B cell (primary cell): Measurements from ENCODE around the gene ADH7. TPM values are rescaled to one million over a fixed set of nuclear protein-coding genes. Genes with fewer than 3 reads are reported as not detected.

Source experiments
- ATAC-seq: fragments of 200-7000 bp; cut with Tn5 transposase; one replicate; pipeline ENCODE4 v1.10.0; 2021; ENCODE audit warnings: low read depth, mild to moderate bottlenecking, moderate number of reproducible peaks, moderate library complexity
- CTCF ChIA-PET: fragments of 350-600 bp; sonication (Branson Sonifier 250); formaldehyde crosslinking; loops from one replicate; lab custom pipeline; 2021; ENCODE audit warnings: antibody characterized with exemption, inconsistent platforms; lab: Charles Lee
- POLR2A ChIA-PET: fragments of 350-600 bp; sonication (Branson Sonifier 250); formaldehyde crosslinking; loops from one replicate; lab custom pipeline; 2021; ENCODE audit warnings: antibody characterized with exemption; lab: Charles Lee
- DNase-seq: peaks from one replicate; pipeline ENCODE4 v3.0.0; 2013
- H2AFZ ChIP-seq: 2 replicates; pipeline ENCODE4 v1.6.1; 2012; ENCODE audit warnings: mild to moderate bottlenecking, low read depth, low read length; ENCODE audit not compliant: insufficient read depth, poor library complexity, severe bottlenecking
- H3K27ac ChIP-seq, 2 donors: 1 replicate in 1 of 2; 2 replicates in 1 of 2; pipeline ENCODE4 v1.5.1; 2012 to 2013; ENCODE audit warnings: low read length in 2 of 2, mild to moderate bottlenecking in 2 of 2, moderate library complexity in 1 of 2
- H3K27me3 ChIP-seq, 4 experiments: fragments of 200-600 bp in 1 of 4; sonication (generic) in 1 of 4; replicated peaks in 1 of 4; 1 replicate in 2 of 4; 2 replicates in 2 of 4; pipeline versions ENCODE4 v1.6.1 to v1.7.0; 2013 to 2016; ENCODE audit warnings: low read length in 3 of 4, mild to moderate bottlenecking in 2 of 4, mixed read lengths in 1 of 4, moderate library complexity in 1 of 4; ENCODE audit not compliant: insufficient read depth in 4 of 4, control insufficient read depth in 3 of 4; ENCODE audit errors: control extremely low read depth in 1 of 4
- H3K36me3 ChIP-seq, 2 experiments: replicated peaks in 1 of 2; 1 replicate in 1 of 2; 2 replicates in 1 of 2; pipeline versions ENCODE4 v1.6.1 to v1.7.1; 2013; ENCODE audit warnings: low read length in 1 of 2; ENCODE audit not compliant: insufficient read depth in 2 of 2, control insufficient read depth in 1 of 2; ENCODE audit errors: control extremely low read depth in 1 of 2, extremely low read depth in 1 of 2
- H3K4me1 ChIP-seq, 2 donors: fragments of 200-600 bp in 1 of 2; sonication (generic) in 1 of 2; 1 replicate in 1 of 2; 2 replicates in 1 of 2; pipeline versions ENCODE4 v1.5.1 to v1.6.1; 2013 to 2017; ENCODE audit warnings: low read length in 2 of 2; ENCODE audit not compliant: control insufficient read depth in 2 of 2, insufficient read depth in 2 of 2
- H3K4me2 ChIP-seq: replicated peaks from 2 replicates; pipeline ENCODE3; 2012; ENCODE audit warnings: mild to moderate bottlenecking, low read depth, low read length; ENCODE audit not compliant: poor library complexity, severe bottlenecking
- H3K4me3 ChIP-seq, 5 experiments: fragments of 200-600 bp in 1 of 5; sonication (generic) in 1 of 5; 1 replicate in 3 of 5; 2 replicates in 2 of 5; pipeline versions ENCODE4 v1.5.1 to v1.7.0; 2011 to 2016; ENCODE audit warnings: low read length in 4 of 5, mild to moderate bottlenecking in 4 of 5, low read depth in 2 of 5, control low read depth in 1 of 5, moderate library complexity in 1 of 5; ENCODE audit not compliant: insufficient read depth in 1 of 5; ENCODE audit errors: control extremely low read depth in 1 of 5, extremely low read depth in 1 of 5
- H3K79me2 ChIP-seq: fragments of 200-600 bp; sonication (generic); one replicate; pipeline ENCODE4 v1.6.0; 2016; ENCODE audit warnings: low read length; ENCODE audit not compliant: control insufficient read depth, insufficient read depth
- H3K9ac ChIP-seq: fragments of 200-600 bp; sonication (generic); 2 replicates; pipeline ENCODE4 v1.6.1; 2017; ENCODE audit warnings: mild to moderate bottlenecking, low read length, moderate library complexity
- H3K9me3 ChIP-seq, 3 donors: one replicate each; pipeline versions ENCODE4 v1.6.1 to v1.7.1; 2013; ENCODE audit warnings: low read length in 2 of 3; ENCODE audit not compliant: control insufficient read depth in 2 of 3, insufficient read depth in 1 of 3; ENCODE audit errors: control extremely low read depth in 1 of 3
- H4K20me1 ChIP-seq: 2 replicates; pipeline ENCODE4 v1.6.0; 2012; ENCODE audit warnings: mild to moderate bottlenecking, low read length; ENCODE audit not compliant: insufficient read depth, control insufficient read depth, poor library complexity, severe bottlenecking
- H3K27ac Mint-ChIP-seq: one replicate; pipeline ENCODE4 v1.8.0; 2021; ENCODE audit warnings: mixed read lengths
- H3K27me3 Mint-ChIP-seq: one replicate; pipeline ENCODE4 v1.8.0; 2021; ENCODE audit warnings: mixed read lengths
- H3K4me1 Mint-ChIP-seq: one replicate; pipeline ENCODE4 v1.8.0; 2021; ENCODE audit warnings: mixed read lengths
- H3K4me3 Mint-ChIP-seq: one replicate; pipeline ENCODE4 v1.8.0; 2021; ENCODE audit warnings: mixed read lengths
- H3K9me3 Mint-ChIP-seq: one replicate; pipeline ENCODE4 v1.8.0; 2022; ENCODE audit warnings: mixed read lengths; ENCODE audit not compliant: insufficient read depth
- CTCF ChIP-seq: fragments of 200-600 bp; IDR thresholded peaks from one replicate; pipeline ENCODE4 v1.8.0; 2022; ENCODE audit warnings: antibody characterized with exemption, mild to moderate bottlenecking
- EZH2 ChIP-seq: IDR thresholded peaks from 2 replicates; pipeline ENCODE4 v1.6.1; 2012; ENCODE audit warnings: borderline replicate concordance, low read depth, mild to moderate bottlenecking, moderate library complexity, low read length; ENCODE audit not compliant: insufficient read depth, poor library complexity, severe bottlenecking
- WGBS: methylation state at CpG from one replicate; pipeline ENCODE4 v1.1.5; 2013; ENCODE audit warnings: missing lambda C conversion rate; ENCODE audit not compliant: insufficient coverage; 5-methylcytosine and 5-hydroxymethylcytosine counted together
- intact Hi-C: fragments of 100-400 bp; cut with micrococcal nuclease; formaldehyde crosslinking; loops from one replicate; pipeline ENCODE4 v1.10.0; 2022
- polyA plus RNA-seq: library from polyadenylated mRNA; depleted of rRNA; stranded (reverse); fragments of >200 nt; gene quantifications from 2 replicates; pipeline ENCODE4 v1.2.3, GENCODE V29; 2012
- total RNA-seq, 2 donors: library from RNA; stranded (reverse); fragments of 120-200 nt in 1 of 2; gene quantifications; 1 replicate in 1 of 2; 2 replicates in 1 of 2; pipeline versions ENCODE4 v1.2.3 to v1.2.4, GENCODE V29; 2013 to 2022

ADH7 gene
- total and polyA plus RNA-seq, 2 donors (not counting 1 experiment from before 2014, with no cell fraction given): not detected

GRCh38 chr4:99390055-99390454 lies 45.1 kb downstream of the ADH7 start:
- Histone ChIP-seq H4K20me1 (no peaks in the 10 kb centered on the region), H3K4me2 (no peak overlapping the region), H3K27me3 (peaks cover 0 to 3% (median 1%) of the 10 kb centered on the region in 4 experiments), H3K4me1 (no peaks in the 10 kb centered on the region), H2AFZ (no peak overlapping the region), H3K36me3 (no peaks in the 10 kb centered on the region), H3K27ac (no peak overlapping the region), H3K4me3 (no peak overlapping the region), H3K9me3 (no peaks in the 10 kb centered on the region), H3K79me2 (no peaks in the 10 kb centered on the region), H3K9ac (no peak overlapping the region)
- Mint-ChIP-seq H3K9me3 (peaks cover 1% of the 10 kb centered on the region), H3K4me1 (no peaks in the 10 kb centered on the region), H3K4me3 (no peak overlapping the region), H3K27ac (no peak overlapping the region), H3K27me3 (peaks cover 8% of the 10 kb centered on the region)
- TF ChIP-seq EZH2: no peak
- TF ChIP-seq CTCF: no peak
- intact Hi-C loops: no loop called here
- POLR2A ChIA-PET: no interaction called here
- ATAC-seq (no peak), DNase-seq (no peak)
- CTCF ChIA-PET: no interaction called here
- no CpG with 5 or more reads among the region's 1 CpG for WGBS

- DNase-seq (no peak), ATAC-seq (no peak)
- intact Hi-C loops: no loop called here
- CTCF ChIA-PET: no interaction called here
- H3K36me3 ChIP-seq: no peaks in the 10 kb centered on the region
- H3K27ac ChIP-seq: no peak overlapping the region
- H3K9me3 Mint-ChIP-seq: peaks cover 1% of the 10 kb centered on the region
- no peak overlapping the region for H3K9ac ChIP-seq
- no peaks in the 10 kb centered on the region for H3K79me2 ChIP-seq
- TF ChIP-seq CTCF: no peak
- TF ChIP-seq EZH2: no peak
- H3K27ac Mint-ChIP-seq: no peak overlapping the region
- H3K27me3 Mint-ChIP-seq: peaks cover 6% of the 10 kb centered on the region
- H3K4me1 Mint-ChIP-seq: no peaks in the 10 kb centered on the region
- no peak overlapping the region for H3K4me3 Mint-ChIP-seq
- no peak overlapping the region for H2AFZ ChIP-seq
- H3K9me3 ChIP-seq: no peaks in the 10 kb centered on the region
- H3K27me3 ChIP-seq: peaks cover 0 to 3% (median 1%) of the 10 kb centered on the region in 4 experiments
- H4K20me1 ChIP-seq: no peaks in the 10 kb centered on the region
- no peak overlapping the region for H3K4me2 ChIP-seq
- POLR2A ChIA-PET: no interaction called here
- H3K4me3 ChIP-seq: no peak overlapping the region
- no peaks in the 10 kb centered on the region for H3K4me1 ChIP-seq
Measured at GRCh38 chr4:99389606-99390005, 45.5 kb downstream of the ADH7 start.
